Measurements from ENCODE around the gene PSMA5. TPM values are rescaled to one million over a fixed set of nuclear protein-coding genes. Genes with fewer than 3 reads are reported as not detected.

Gene PSMA5
- 46.3 and 53.3 TPM in 2 replicates for total RNA-seq (2014; rRNA removed; shearing (Covaris generic))
- total RNA-seq (2022): 141 and 152 TPM in 2 replicates
- Bru-seq, nascent RNA: percentile 90 among the genes with signal in this experiment
- BruChase-seq, experiment 1, labeled RNA remaining after a 6-hour chase: percentile 94 among the genes with signal in this experiment
- BruChase-seq, experiment 2, labeled RNA remaining after a 2-hour chase: percentile 90 among the genes with signal in this experiment
- long read RNA-seq, transcript PSMA5-201 (9 exons, 3,729 nt): major isoform, 209 of 242 reads
- long read RNA-seq, partial matches to known transcripts: 4 of 242 reads
- long read RNA-seq, other reads (novel, unspliced or antisense): 29 of 242 reads

- Histone ChIP-seq H4K20me1 (ENCODE audit: insufficient read depth, low read length) (peaks cover 8% of the 10 kb centered on the region; the same call in 1 of the 2 replicates), H3K4me3 (ENCODE audit: low read depth, low read length, poor library complexity, severe bottlenecking) (peak within 1 kb of the TSS; percentile 97), H3K9me3 (ENCODE audit: low read length) (no peaks in the 10 kb centered on the region), H2AFZ (ENCODE audit: low read length) (peak within 1 kb of the TSS; percentile 71), H3K9me2 (ENCODE audit: insufficient read depth, low read length) (no peaks in the 10 kb centered on the region), H3K79me2 (ENCODE audit: insufficient read depth, low read depth, low read length) (peaks cover 52% of the 10 kb centered on the region), H3K4me1 (ENCODE audit: insufficient read depth, low read length, poor library complexity, severe bottlenecking) (peaks cover 25% of the 10 kb centered on the region), H3K4me2 (ENCODE audit: low read length) (peak within 1 kb of the TSS; percentile 99), H3K27ac (ENCODE audit: low read depth, low read length, poor library complexity, severe bottlenecking) (peak within 1 kb of the TSS; percentile 85), H3K36me3 (ENCODE audit: insufficient read depth, low read length) (peaks cover 28% of the 10 kb centered on the region)
- BruUV-seq (replicated peaks): TSS peak; percentile 82
- peak; percentile 99 for DNase-seq (ENCODE audit: low spot score)
- ChIA-PET POLR2A (interaction anchor here (0.6 to 1.9 kb wide), 9 partner anchors 9 to 213 kb away, joined by 3 to 9 read pairs (median 5); partner anchors contain the start of genes PSRC1 and SARS1), CTCF (ENCODE audit: unreplicated experiment) (interaction anchor here (0.6 to 0.7 kb wide), 2 partner anchors 120 to 1065 kb away, joined by 3 to 13 read pairs; partner anchors contain the start of gene MYBPHL)
- TF ChIP-seq CTCF (conservative IDR thresholded peaks at IDR 0.05; ENCODE audit: low read length) (no peak), EZH2phosphoT487 (IDR thresholded peaks at IDR 0.05; ENCODE audit: borderline replicate concordance, low read depth, low read length) (no peak)
- intact Hi-C loops (cut with micrococcal nuclease; ENCODE audit: unreplicated experiment): loop anchor here (1.0 to 10.0 kb wide), 4 partner anchors 57 to 1246 kb away; partner anchors contain the start of genes ATXN7L2 and KCNA3
Measured at GRCh38 chr1:109426281-109427170, at the start of gene PSMA5. PSMA5 (minus strand) TSS chr1:109426448; CDS start chr1:109426330, 118 bp downstream.

GRCh38 chr1:109475261-109475660, 49.0 kb upstream of the PSMA5 start:
- TF ChIP-seq CTCF (conservative IDR thresholded peaks at IDR 0.05; ENCODE audit: low read length): no peak
- TF ChIP-seq EZH2phosphoT487 (IDR thresholded peaks at IDR 0.05; ENCODE audit: borderline replicate concordance, low read depth, low read length): no peak
- intact Hi-C loops (cut with micrococcal nuclease; ENCODE audit: unreplicated experiment): no loop called here
- H2AFZ ChIP-seq (ENCODE audit: low read length): no peak overlapping the region
- no peak overlapping the region for H3K4me3 ChIP-seq (ENCODE audit: low read depth, low read length, poor library complexity, severe bottlenecking)
- BruUV-seq (replicated peaks): no TSS peak
- ChIA-PET CTCF (ENCODE audit: unreplicated experiment) (no interaction called here), POLR2A (no interaction called here)
- DNase-seq (ENCODE audit: low spot score): no peak
- no peaks in the 10 kb centered on the region for H3K4me1 ChIP-seq (ENCODE audit: insufficient read depth, low read length, poor library complexity, severe bottlenecking)
- no peaks in the 10 kb centered on the region for H3K9me2 ChIP-seq (ENCODE audit: insufficient read depth, low read length)
- no peaks in the 10 kb centered on the region for H3K79me2 ChIP-seq (ENCODE audit: insufficient read depth, low read depth, low read length)
- H4K20me1 ChIP-seq (ENCODE audit: insufficient read depth, low read length): no peaks in the 10 kb centered on the region
- no peaks in the 10 kb centered on the region for H3K9me3 ChIP-seq (ENCODE audit: low read length)
- no peak overlapping the region for H3K27ac ChIP-seq (ENCODE audit: low read depth, low read length, poor library complexity, severe bottlenecking)
- no peak overlapping the region for H3K4me2 ChIP-seq (ENCODE audit: low read length)
- no peaks in the 10 kb centered on the region for H3K36me3 ChIP-seq (ENCODE audit: insufficient read depth, low read length)

All from OCI-LY7 (cell line).